C4-2B (cell line): ENCODE data around the gene GRHL3.

Experiments
- H3K27ac ChIP-seq: fragments of 450-650 bp; 2 replicates; pipeline ENCODE4 v1.5.1; 2017
- ZFX ChIP-seq: fragments of 450-650 bp; IDR thresholded peaks from 2 replicates; pipeline ENCODE4 v1.6.1; 2017
- TF ChIP-seq, protein P1 (sequence below): fragments of 450-650 bp; conservative IDR thresholded peaks from 2 replicates; pipeline ENCODE4 v1.5.1; 2017; ENCODE audit warnings: mild to moderate bottlenecking

Gene GRHL3

GRCh38 chr1:24338447-24338846, 19.3 kb downstream of the GRHL3 start:
- TF ChIP-seq, protein P1, sequence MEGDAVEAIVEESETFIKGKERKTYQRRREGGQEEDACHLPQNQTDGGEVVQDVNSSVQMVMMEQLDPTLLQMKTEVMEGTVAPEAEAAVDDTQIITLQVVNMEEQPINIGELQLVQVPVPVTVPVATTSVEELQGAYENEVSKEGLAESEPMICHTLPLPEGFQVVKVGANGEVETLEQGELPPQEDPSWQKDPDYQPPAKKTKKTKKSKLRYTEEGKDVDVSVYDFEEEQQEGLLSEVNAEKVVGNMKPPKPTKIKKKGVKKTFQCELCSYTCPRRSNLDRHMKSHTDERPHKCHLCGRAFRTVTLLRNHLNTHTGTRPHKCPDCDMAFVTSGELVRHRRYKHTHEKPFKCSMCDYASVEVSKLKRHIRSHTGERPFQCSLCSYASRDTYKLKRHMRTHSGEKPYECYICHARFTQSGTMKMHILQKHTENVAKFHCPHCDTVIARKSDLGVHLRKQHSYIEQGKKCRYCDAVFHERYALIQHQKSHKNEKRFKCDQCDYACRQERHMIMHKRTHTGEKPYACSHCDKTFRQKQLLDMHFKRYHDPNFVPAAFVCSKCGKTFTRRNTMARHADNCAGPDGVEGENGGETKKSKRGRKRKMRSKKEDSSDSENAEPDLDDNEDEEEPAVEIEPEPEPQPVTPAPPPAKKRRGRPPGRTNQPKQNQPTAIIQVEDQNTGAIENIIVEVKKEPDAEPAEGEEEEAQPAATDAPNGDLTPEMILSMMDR = no peak
- TF ChIP-seq ZFX = no peak
- H3K27ac ChIP-seq = no peak overlapping the region

DNA sequence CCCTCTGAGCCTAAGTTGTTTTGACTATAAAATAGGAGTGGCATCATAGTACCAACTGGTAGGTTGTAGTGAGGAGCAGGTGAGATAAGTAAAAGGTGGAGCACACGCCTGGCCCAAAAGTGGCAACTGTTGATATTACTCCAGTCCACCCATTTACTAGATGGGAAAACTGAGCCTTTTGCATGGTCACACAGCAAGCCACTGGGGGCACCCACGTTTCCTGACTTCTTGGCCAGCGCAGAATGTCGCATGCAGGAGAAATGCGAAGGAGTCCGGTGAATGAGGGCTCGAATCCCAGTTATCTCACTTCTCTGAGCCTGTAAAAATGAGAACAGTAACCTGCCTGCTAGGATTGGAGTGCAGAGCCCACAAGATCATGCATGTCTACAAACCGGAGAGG, 20.8 kb downstream of the GRHL3 start:
- no peak for TF ChIP-seq ZFX
- TF ChIP-seq, protein P1 = no peak
- H3K27ac ChIP-seq = no peak overlapping the region

DNA sequence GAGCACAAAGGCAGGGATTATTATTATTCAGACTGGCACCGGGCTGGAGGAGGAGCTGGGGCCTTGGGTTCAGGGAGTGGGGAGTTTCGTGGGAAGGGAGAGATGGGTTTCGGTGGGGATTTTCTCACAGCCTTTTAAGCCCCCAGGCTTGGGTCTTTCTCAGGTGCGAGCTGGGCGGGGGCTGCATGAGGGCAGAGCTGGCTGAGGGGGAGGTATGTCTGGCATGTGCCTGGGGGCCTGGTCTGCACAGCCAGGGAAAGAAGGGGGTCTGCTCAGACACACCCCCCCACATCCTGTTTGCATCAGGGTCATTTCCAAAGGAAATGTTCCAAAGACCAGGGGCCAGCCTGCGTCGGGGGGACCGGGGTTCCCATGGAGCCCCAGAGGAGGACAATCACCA, 21.6 kb downstream of the GRHL3 start:
- TF ChIP-seq, protein P1 = no peak
- TF ChIP-seq ZFX = no peak
- H3K27ac ChIP-seq = no peak overlapping the region

- no peak overlapping the region for H3K27ac ChIP-seq
- TF ChIP-seq ZFX = no peak
- TF ChIP-seq, protein P1 = no peak
Measured at GRCh38 chr1:24341260-24341659, 22.1 kb downstream of the GRHL3 start.

DNA sequence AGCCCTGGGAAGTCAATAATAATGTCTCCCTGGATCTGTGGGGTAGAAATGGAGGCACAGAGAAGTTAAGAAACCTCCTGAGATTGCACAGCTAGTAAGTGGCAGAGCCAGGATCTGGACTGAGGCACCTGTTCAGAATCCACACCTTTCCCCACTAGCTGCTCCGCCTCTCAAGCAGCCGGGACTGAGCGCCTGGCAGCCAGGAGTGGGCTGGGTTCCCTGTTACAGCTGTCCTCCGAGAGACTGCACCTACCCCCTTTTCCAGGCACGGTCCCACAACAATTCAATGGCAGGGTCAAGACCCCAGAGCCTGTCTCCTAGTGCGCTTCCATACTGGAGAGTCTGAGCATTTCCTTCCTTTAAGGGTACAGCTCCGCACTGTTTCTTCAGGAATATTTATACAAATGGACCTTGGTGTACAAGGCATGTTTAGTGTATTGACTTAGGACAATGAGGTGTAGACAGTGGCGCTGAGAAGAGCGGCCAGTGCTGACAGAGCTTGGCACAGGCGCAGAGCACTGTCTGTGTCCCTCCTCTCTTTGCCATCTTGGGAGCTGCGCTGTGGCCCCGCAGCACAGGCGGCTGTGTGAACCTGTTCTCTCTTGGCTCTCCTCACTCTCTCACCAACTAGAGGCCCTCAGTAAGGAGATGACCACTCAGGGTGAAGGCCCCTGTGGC, 24.4 kb downstream of the GRHL3 start:
- H3K27ac ChIP-seq = no peak overlapping the region
- TF ChIP-seq, protein P1 = no peak
- TF ChIP-seq ZFX = no peak

- TF ChIP-seq ZFX = no peak
- TF ChIP-seq, protein P1 = no peak
- no peak overlapping the region for H3K27ac ChIP-seq
Measured at GRCh38 chr1:24344090-24344742, 25.1 kb downstream of the GRHL3 start.

DNA sequence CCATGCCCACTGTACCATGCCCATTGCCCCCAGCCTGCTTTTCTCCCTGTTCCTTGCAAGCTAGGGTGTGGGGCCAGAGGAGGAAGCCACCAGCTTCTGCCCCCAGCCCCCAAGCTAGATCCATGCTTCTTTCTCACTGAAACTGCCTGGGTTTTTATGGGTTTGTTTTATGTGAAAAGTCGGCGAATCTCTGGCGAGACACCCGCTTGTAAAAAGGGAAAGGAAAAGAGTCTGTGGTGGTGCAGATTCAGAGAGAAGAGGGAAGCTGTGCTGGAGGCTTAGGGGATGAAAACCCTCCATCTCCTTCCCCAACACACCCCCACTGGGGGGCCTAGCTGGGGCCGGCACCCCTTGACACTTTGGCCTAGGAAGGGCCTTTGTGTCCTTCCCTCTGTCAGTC, 26.2 kb downstream of the GRHL3 start:
- H3K27ac ChIP-seq = peak overlapping the region; percentile 53
- TF ChIP-seq, protein P1 = no peak
- TF ChIP-seq ZFX = no peak
